ENCODE results near the gene DNAH11.

DNAH11 gene

GRCh38 chr7:21934808-21935207, 392.0 kb downstream of the DNAH11 start:
- no peak for DNase-seq (ENCODE audit: low read depth)

- no peak for DNase-seq (ENCODE audit: low read depth)
These were observed 395.6 kb downstream of the DNAH11 start for GRCh38 chr7:21938463-21938862.

- DNase-seq (ENCODE audit: low read depth) = peak; percentile 30
These were observed 396.5 kb downstream of the DNAH11 start for GRCh38 chr7:21939136-21939857.

- no peak for DNase-seq (ENCODE audit: low read depth)
These were observed 397.1 kb downstream of the DNAH11 start for GRCh38 chr7:21939858-21940372.

- no peak for DNase-seq (ENCODE audit: low read depth)
These were observed 398.8 kb downstream of the DNAH11 start for GRCh38 chr7:21941611-21942141.

- no peak for DNase-seq (ENCODE audit: low read depth)
These were observed 400.1 kb downstream of the DNAH11 start for GRCh38 chr7:21942955-21943354.

GRCh38 chr7:21943436-21943835, 400.6 kb downstream of the DNAH11 start:
- no peak for DNase-seq (ENCODE audit: low read depth)

GRCh38 chr7:21944616-21945453, 402.0 kb downstream of the DNAH11 start:
- no peak for DNase-seq (ENCODE audit: low read depth)

GRCh38 chr7:21945454-21946221, 402.8 kb downstream of the DNAH11 start, which contains the start of gene CDCA7L:
TSS of gene CDCA7L (minus strand) at chr7:21945899. CDS start at chr7:21945804, 95 bp downstream.
- DNase-seq (ENCODE audit: low read depth) = peak; percentile 55

- DNase-seq (ENCODE audit: low read depth) = no peak
These were observed 403.4 kb downstream of the DNAH11 start for GRCh38 chr7:21946222-21946709.

- no peak for DNase-seq (ENCODE audit: low read depth)
These were observed 404.2 kb downstream of the DNAH11 start for GRCh38 chr7:21947056-21947455.

GRCh38 chr7:21947946-21948345, 405.1 kb downstream of the DNAH11 start:
- no peak for DNase-seq (ENCODE audit: low read depth)

GRCh38 chr7:21948364-21948763, 405.5 kb downstream of the DNAH11 start:
- DNase-seq (ENCODE audit: low read depth) = no peak

GRCh38 chr7:21948887-21949540, 406.2 kb downstream of the DNAH11 start:
- no peak for DNase-seq (ENCODE audit: low read depth)

Data from stimulated activated CD8-positive, alpha-beta memory T cell treated with anti-CD3 and anti-CD28 coated beads, Interleukin-4, amount 100 ng/mL, for 24 hours (primary cell).